LHCN-M2 (cell line): ENCODE measurements around the gene BLM. TPM values are rescaled to one million over a fixed set of nuclear protein-coding genes. Genes with fewer than 3 reads are reported as not detected.
A peak's percentile ranks its signal among the peaks of the same experiment; 100 is the strongest.
"Not testable (repeated sequence)": the region's sequence is repeated elsewhere in the genome, so short reads cannot be mapped to it uniquely, and the experiment has no call there.

Experiments
- DNase-seq: peaks from one replicate; pipeline ENCODE4 v3.0.0-alpha.2; 2012; ENCODE audit warnings: low read depth
- total RNA-seq: library from RNA; depleted of rRNA; stranded (reverse); fragments of >200 nt; gene quantifications from 2 replicates; pipeline ENCODE4 v1.2.3, GENCODE V29; 2014; rRNA removed

Gene BLM
- total RNA-seq, 1 experiment from 2014 or later = 14.9 TPM

DNA sequence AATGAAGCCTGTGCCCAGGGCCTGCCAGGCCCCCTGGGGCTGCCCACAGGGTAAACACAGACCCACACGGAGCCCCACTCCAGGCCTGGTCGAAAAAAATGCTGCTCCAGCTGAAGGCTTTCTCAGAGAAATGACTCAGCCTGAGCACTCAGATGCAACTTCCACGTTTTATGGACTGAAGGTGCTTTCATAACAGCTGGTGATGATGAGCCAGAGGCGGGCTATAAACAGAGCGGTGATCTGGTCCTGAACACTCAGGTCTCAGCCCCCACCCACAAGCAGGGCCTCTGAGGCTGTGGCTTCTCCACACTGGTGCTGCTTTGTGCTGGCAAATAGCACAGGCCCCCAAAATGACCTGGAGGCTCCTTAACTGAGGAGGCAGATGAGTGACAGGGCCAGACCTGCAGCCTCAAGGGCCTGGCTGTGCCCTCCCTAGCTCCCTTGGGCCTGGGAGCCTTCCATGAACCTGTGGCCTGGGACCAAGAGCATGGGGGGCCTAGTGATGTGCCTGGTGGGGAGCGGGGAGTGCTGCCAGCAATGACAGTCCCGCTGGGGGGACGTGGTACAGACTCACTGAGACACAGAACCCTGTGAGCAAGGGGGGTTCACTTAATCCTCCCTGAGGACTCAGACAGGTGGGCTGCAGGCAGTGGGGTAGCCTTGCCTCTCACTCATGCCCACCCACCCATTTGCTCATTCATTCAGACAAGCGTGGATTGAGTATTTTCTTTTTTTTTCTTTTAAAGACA is 128.2 kb downstream of the BLM start:
- peak; percentile 92 for DNase-seq

GRCh38 chr15:90849424-90849823 is 132.3 kb downstream of the BLM start:
- not testable (repeated sequence) for DNase-seq

DNA sequence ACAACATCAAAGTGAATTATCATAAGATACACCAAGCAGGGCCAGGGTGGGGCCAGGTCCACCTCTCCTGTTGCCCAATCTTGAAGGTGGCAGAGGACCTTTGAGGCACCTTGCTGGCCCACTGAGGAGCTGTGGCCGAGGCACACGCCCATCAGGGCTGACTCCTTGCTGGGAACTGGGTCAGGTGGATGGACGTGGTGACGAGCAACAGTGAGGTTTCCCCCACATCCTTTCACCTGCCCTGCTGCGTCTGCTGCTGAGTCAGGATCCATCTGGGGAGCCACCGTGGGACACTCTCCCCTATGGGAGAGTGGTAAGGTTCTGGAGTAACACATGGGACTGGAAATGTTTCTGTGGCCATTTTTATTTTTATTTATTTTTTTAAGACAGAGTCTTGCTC is 134.0 kb downstream of the BLM start:
- DNase-seq = peak; percentile 41

GRCh38 chr15:90851940-90852339 is 134.8 kb downstream of the BLM start:
- DNase-seq = no peak

- no peak for DNase-seq
Measured at GRCh38 chr15:90855139-90855538, 138.0 kb downstream of the BLM start.

GRCh38 chr15:90857337-90857736 is 140.2 kb downstream of the BLM start:
- no peak for DNase-seq

GRCh38 chr15:90857883-90858443 is 140.8 kb downstream of the BLM start:
- no peak for DNase-seq

GRCh38 chr15:90859234-90860131 is 142.3 kb downstream of the BLM start:
- no peak for DNase-seq

GRCh38 chr15:90860450-90860849 is 143.3 kb downstream of the BLM start:
- no peak for DNase-seq

DNA sequence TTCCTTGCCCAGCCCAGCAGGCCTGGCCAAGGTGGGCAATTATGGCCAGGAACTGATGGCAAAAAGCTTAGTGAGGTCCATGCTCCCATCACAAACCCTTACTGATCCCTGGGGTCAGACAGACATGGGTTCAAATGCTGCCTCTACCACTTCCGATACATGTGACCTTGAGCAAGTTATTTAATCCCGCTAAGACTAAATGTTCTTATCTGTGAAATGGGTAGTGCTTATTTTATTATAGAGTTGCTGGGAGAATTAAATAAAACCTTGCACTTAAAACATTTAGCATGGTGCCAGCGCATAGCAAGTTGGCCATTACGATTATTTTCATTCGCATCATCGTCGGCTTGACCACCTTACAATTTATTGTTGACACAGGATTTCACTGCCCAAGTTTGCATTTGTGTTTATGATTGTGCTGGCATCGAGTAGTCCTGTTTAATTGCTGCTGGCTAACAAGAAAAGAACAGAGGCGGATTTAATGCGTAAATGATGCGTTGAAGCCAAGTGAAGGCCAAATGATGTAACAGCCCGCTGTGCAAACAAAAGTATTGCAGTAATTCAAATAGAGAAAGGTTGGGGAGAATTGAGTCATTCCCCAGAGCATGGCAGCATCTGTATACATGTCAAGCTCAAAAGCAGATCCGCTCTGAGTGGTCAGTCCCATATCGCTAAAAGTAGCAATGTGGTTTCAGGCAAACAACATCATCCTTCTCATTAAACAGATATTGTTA is 144.0 kb downstream of the BLM start:
- DNase-seq = no peak

- no peak for DNase-seq
Measured at GRCh38 chr15:90862487-90862886, 145.3 kb downstream of the BLM start.

DNA sequence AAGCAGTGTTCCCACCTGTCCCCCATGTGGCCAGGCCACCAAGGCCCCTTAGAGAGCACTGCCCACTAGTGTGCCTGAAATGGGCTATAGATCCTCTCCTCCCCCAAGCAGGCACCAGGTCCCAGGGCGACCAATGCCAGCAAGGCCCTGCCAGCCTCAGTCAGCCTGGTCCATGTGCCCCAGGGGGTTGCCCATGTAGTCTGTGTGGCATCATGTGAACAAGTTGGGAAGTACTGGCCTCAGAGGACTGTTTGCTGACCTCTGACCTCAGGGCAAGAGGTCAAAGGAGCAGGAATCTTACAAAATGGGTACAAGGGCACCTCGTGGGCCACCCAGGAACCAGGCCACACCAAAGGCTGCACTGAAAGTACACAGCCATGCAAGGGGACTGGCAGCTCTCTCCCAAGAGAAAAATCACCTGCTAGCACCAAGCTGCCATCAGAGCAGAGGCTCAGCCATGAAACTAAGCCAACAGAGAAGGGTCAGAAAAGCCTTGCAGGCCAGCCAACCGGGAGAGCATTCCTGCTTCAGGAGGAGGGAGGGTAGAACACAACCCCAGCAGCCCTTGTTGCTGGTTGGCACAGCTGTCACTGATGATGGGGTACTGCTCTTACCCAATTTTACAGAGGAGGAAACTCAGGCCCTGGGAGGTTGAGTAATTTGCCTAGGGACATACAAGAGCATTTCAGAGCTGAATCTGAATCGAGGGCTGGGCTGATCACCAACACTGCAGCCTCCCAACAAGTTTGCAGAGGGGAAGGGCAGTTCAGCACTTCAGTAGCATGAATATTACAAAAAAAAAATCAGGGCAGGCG is 146.0 kb downstream of the BLM start:
- DNase-seq = peak; percentile 83

- DNase-seq = no peak
Measured at GRCh38 chr15:90863987-90864386, 146.8 kb downstream of the BLM start.

- DNase-seq = peak; percentile 56
Measured at GRCh38 chr15:90864507-90864906, 147.4 kb downstream of the BLM start.

DNA sequence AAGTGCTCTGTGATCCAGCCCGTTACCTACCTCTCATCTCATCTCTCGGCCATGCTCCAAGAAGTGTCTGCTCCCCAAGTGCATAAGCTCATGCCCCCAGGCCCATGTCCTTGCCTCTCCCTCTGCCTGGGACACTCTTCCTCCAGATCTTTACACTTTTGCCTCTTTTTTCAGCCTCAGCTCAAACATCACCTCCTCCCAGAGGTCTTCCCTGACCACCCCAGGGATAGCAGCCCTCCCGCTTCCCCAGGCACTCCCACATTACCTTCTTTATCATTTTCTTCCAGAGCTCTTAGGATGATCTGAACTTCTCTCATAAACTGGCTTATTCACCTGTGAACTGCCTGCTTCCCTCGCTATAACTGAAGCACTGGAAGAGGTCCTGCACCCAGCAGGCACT is 148.6 kb downstream of the BLM start:
- no peak for DNase-seq

Other genes with a start within 250 kb of the BLM start
- gene CRTC3, start 187.4 kb upstream of the BLM start, total RNA-seq = 14.8 and 17.0 TPM in 2 replicates
- gene FURIN, start 151.2 kb downstream of the BLM start, total RNA-seq = 32.1 and 36.1 TPM in 2 replicates
- gene FES, start 167.2 kb downstream of the BLM start, total RNA-seq = 0.34 and 0.64 TPM in 2 replicates
- 5.4 and 6.6 TPM in 2 replicates for gene MAN2A2, start 186.0 kb downstream of the BLM start, total RNA-seq
- 11.9 and 13.2 TPM in 2 replicates for gene HDDC3, start 215.2 kb downstream of the BLM start, total RNA-seq
- gene UNC45A, start 217.9 kb downstream of the BLM start, total RNA-seq = 73.0 and 82.8 TPM in 2 replicates
- 21.9 and 23.5 TPM in 2 replicates for gene RCCD1, start 237.5 kb downstream of the BLM start, total RNA-seq